GM18517 (cell line): Measurements from ENCODE around the gene CNKSR3.

Experiments
- ATAC-seq: cut with Tn5 transposase; IDR thresholded peaks from one replicate; pipeline ENCODE4 v1.9.1; 2021; ENCODE audit warnings: mild to moderate bottlenecking, moderate library complexity; ENCODE audit not compliant: unreplicated experiment

CNKSR3 gene

GRCh38 chr6:154481521-154482013, 28.9 kb downstream of the CNKSR3 start:
- no peak for ATAC-seq

GRCh38 chr6:154479771-154480639, 30.5 kb downstream of the CNKSR3 start:
- no peak for ATAC-seq

GRCh38 chr6:154479351-154479769, 31.1 kb downstream of the CNKSR3 start:
- no peak for ATAC-seq

- ATAC-seq: no peak
Measured at GRCh38 chr6:154478701-154479060, 31.8 kb downstream of the CNKSR3 start.

GRCh38 chr6:154478021-154478700, 32.3 kb downstream of the CNKSR3 start:
- no peak for ATAC-seq

GRCh38 chr6:154476494-154476893, 34.0 kb downstream of the CNKSR3 start:
- no peak for ATAC-seq

GRCh38 chr6:154474648-154475428, 35.6 kb downstream of the CNKSR3 start:
- ATAC-seq: no peak

- no peak for ATAC-seq
Measured at GRCh38 chr6:154473324-154473723, 37.2 kb downstream of the CNKSR3 start.

- ATAC-seq: no peak
Measured at GRCh38 chr6:154471609-154472362, 38.7 kb downstream of the CNKSR3 start.

- ATAC-seq: no peak
Measured at GRCh38 chr6:154469306-154469935, 41.1 kb downstream of the CNKSR3 start.

GRCh38 chr6:154468760-154469159, 41.7 kb downstream of the CNKSR3 start:
- ATAC-seq: no peak

- no peak for ATAC-seq
Measured at GRCh38 chr6:154466971-154467679, 43.4 kb downstream of the CNKSR3 start.

GRCh38 chr6:154466139-154466538, 44.3 kb downstream of the CNKSR3 start:
- no peak for ATAC-seq

GRCh38 chr6:154463573-154464419, 46.7 kb downstream of the CNKSR3 start:
- no peak for ATAC-seq

- no peak for ATAC-seq
Measured at GRCh38 chr6:154462425-154462824, 48.1 kb downstream of the CNKSR3 start.

- no peak for ATAC-seq
Measured at GRCh38 chr6:154461348-154461747, 49.1 kb downstream of the CNKSR3 start.

GRCh38 chr6:154460306-154461071, 50.0 kb downstream of the CNKSR3 start:
- ATAC-seq: no peak

GRCh38 chr6:154459513-154459912, 51.0 kb downstream of the CNKSR3 start:
- ATAC-seq: no peak
